Fibroblast of skin of right biceps (primary cell): ENCODE measurements around the gene PALM.
"Not testable (repeated sequence)": the region's sequence is repeated elsewhere in the genome, so short reads cannot be mapped to it uniquely, and the experiment has no call there.

Experiments
- DNase-seq: peaks from one replicate; pipeline ENCODE4 v3.0.0-alpha.2; 2013

The PALM gene

GRCh38 chr19:734716-735115, 26.0 kb downstream of the PALM start:
- DNase-seq = no peak

- no peak for DNase-seq
Observed at GRCh38 chr19:736125-736524, 27.4 kb downstream of the PALM start.

- DNase-seq = peak; percentile 31
Observed at GRCh38 chr19:737591-738093, 28.9 kb downstream of the PALM start.

- DNase-seq = no peak
Observed at GRCh38 chr19:738509-739128, 29.9 kb downstream of the PALM start.

GRCh38 chr19:739998-740715, 31.4 kb downstream of the PALM start:
- no peak for DNase-seq

- DNase-seq = not testable (repeated sequence)
Observed at GRCh38 chr19:740816-741505, 32.2 kb downstream of the PALM start.

GRCh38 chr19:741506-742131, 32.9 kb downstream of the PALM start:
- no peak for DNase-seq

GRCh38 chr19:742540-743075, 33.9 kb downstream of the PALM start:
- DNase-seq = no peak

- no peak for DNase-seq
Observed at GRCh38 chr19:743168-743687, 34.5 kb downstream of the PALM start.

- not testable (repeated sequence) for DNase-seq
Observed at GRCh38 chr19:745138-745537, 36.4 kb downstream of the PALM start.

- DNase-seq = no peak
Observed at GRCh38 chr19:746208-746819, 37.6 kb downstream of the PALM start.

- DNase-seq = no peak
Observed at GRCh38 chr19:746956-747355, 38.2 kb downstream of the PALM start.

GRCh38 chr19:747432-748273, 38.9 kb downstream of the PALM start:
- DNase-seq = no peak

GRCh38 chr19:748274-748598, 39.5 kb downstream of the PALM start:
- DNase-seq = no peak

- no peak for DNase-seq
Observed at GRCh38 chr19:749811-750210, 41.1 kb downstream of the PALM start.

- no peak for DNase-seq
Observed at GRCh38 chr19:750640-751423, 42.1 kb downstream of the PALM start, which contains the start of gene MISP. TSS of gene MISP (plus strand) at chr19:751112. CDS start at chr19:756947, 5,835 bp downstream.

- peak; percentile 85 for DNase-seq
Observed at GRCh38 chr19:751501-752341, 43.0 kb downstream of the PALM start.

- DNase-seq = peak; percentile 79
Observed at GRCh38 chr19:752652-753517, 44.1 kb downstream of the PALM start.

- DNase-seq = no peak
Observed at GRCh38 chr19:754530-754929, 45.8 kb downstream of the PALM start.
